Measurements from ENCODE around the gene RPTOR.

Gene RPTOR

GRCh38 chr17:80552523-80552922 is 7.9 kb downstream of the RPTOR start:
- H3K4me3 ChIP-seq (ENCODE audit: low read depth, low read length), result no peak overlapping the region
- no peak for DNase-seq (ENCODE audit: low read depth)
- TF ChIP-seq CTCF (IDR thresholded peaks at IDR 0.05; ENCODE audit: low read depth, low read length, missing control alignments), result no peak

- no peak for DNase-seq (ENCODE audit: low read depth)
- no peak overlapping the region for H3K4me3 ChIP-seq (ENCODE audit: low read depth, low read length)
- no peak for TF ChIP-seq CTCF (IDR thresholded peaks at IDR 0.05; ENCODE audit: low read depth, low read length, missing control alignments)
Measured at GRCh38 chr17:80555266-80555665, 10.6 kb downstream of the RPTOR start.

GRCh38 chr17:80558046-80558445 is 13.4 kb downstream of the RPTOR start:
- no peak for DNase-seq (ENCODE audit: low read depth)
- H3K4me3 ChIP-seq (ENCODE audit: low read depth, low read length), result no peak overlapping the region
- TF ChIP-seq CTCF (IDR thresholded peaks at IDR 0.05; ENCODE audit: low read depth, low read length, missing control alignments), result no peak

GRCh38 chr17:80559825-80560251 is 15.2 kb downstream of the RPTOR start:
- H3K4me3 ChIP-seq (ENCODE audit: low read depth, low read length), result no peak overlapping the region
- DNase-seq (ENCODE audit: low read depth), result no peak
- TF ChIP-seq CTCF (IDR thresholded peaks at IDR 0.05; ENCODE audit: low read depth, low read length, missing control alignments), result no peak

GRCh38 chr17:80561541-80562114 is 17.0 kb downstream of the RPTOR start:
- DNase-seq (ENCODE audit: low read depth), result no peak
- H3K4me3 ChIP-seq (ENCODE audit: low read depth, low read length), result no peak overlapping the region
- TF ChIP-seq CTCF (IDR thresholded peaks at IDR 0.05; ENCODE audit: low read depth, low read length, missing control alignments), result no peak

GRCh38 chr17:80564545-80564944 is 19.9 kb downstream of the RPTOR start:
- no peak for TF ChIP-seq CTCF (IDR thresholded peaks at IDR 0.05; ENCODE audit: low read depth, low read length, missing control alignments)
- H3K4me3 ChIP-seq (ENCODE audit: low read depth, low read length), result no peak overlapping the region
- no peak for DNase-seq (ENCODE audit: low read depth)

- DNase-seq (ENCODE audit: low read depth), result no peak
- TF ChIP-seq CTCF (IDR thresholded peaks at IDR 0.05; ENCODE audit: low read depth, low read length, missing control alignments), result no peak
- H3K4me3 ChIP-seq (ENCODE audit: low read depth, low read length), result no peak overlapping the region
Measured at GRCh38 chr17:80565343-80566053, 20.9 kb downstream of the RPTOR start.

Measured in GM12864 (cell line).